ENCODE results near the gene MKNK2. TPM values are rescaled to one million over a fixed set of nuclear protein-coding genes. Genes with fewer than 3 reads are reported as not detected.
"Not testable (repeated sequence)": the region's sequence is repeated elsewhere in the genome, so short reads cannot be mapped to it uniquely, and the experiment has no call there.

MKNK2 gene
- total RNA-seq, 4 donors from 2014 or later, result 34.6 to 155 (median 81.7) TPM

DNA sequence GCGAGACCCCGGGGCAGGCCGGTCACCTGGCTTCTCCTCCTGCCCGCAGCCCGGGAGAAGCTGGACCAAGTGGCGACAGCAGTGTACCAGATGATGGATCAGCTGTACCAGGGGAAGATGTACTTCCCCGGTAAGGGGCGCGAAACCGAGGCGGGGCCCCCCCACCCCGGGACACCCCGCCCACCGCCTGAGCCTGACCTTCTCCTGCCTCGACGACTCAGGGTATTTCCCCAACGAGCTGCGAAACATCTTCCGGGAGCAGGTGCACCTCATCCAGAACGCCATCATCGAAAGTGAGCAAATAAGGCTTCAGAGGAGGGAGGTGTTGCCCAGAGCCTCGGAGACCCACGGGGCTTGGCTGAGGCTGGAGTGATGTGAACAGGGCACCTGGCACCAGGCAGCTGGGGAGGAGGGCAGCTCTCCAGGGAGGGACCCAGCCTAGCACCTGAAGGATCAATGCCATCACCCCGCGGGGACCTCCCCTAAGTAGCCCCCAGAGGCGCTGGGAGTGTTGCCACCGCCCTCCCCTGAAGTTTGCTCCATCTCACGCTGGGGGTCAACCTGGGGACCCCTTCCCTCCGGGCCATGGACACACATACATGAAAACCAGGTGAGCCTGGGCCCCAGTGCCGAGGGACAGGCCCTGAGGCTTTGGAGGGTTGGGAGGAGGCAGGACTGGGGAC, 46.3 kb upstream of the MKNK2 start:
- H3K4me1 ChIP-seq, result peaks cover 0 to 5% of the 10 kb centered on the region in 2 donors
- H3K27ac ChIP-seq, result peak overlapping the region; percentile 44 to 75
- peak overlapping the region; percentile 28 to 44 for H3K4me3 ChIP-seq
- peak; percentile 46 to 50 for DNase-seq
- no peaks in the 10 kb centered on the region for H3K27me3 ChIP-seq
- H3K36me3 ChIP-seq, result no peaks in the 10 kb centered on the region
- intact Hi-C loops (cut with DNase I; ENCODE audit: low total_unique reads), result no loop called here
- no peak for TF ChIP-seq POLR2A (IDR thresholded peaks at IDR 0.05)
- TF ChIP-seq, protein P1, sequence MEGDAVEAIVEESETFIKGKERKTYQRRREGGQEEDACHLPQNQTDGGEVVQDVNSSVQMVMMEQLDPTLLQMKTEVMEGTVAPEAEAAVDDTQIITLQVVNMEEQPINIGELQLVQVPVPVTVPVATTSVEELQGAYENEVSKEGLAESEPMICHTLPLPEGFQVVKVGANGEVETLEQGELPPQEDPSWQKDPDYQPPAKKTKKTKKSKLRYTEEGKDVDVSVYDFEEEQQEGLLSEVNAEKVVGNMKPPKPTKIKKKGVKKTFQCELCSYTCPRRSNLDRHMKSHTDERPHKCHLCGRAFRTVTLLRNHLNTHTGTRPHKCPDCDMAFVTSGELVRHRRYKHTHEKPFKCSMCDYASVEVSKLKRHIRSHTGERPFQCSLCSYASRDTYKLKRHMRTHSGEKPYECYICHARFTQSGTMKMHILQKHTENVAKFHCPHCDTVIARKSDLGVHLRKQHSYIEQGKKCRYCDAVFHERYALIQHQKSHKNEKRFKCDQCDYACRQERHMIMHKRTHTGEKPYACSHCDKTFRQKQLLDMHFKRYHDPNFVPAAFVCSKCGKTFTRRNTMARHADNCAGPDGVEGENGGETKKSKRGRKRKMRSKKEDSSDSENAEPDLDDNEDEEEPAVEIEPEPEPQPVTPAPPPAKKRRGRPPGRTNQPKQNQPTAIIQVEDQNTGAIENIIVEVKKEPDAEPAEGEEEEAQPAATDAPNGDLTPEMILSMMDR (IDR thresholded peaks at IDR 0.05), result no peak
- no peaks in the 10 kb centered on the region for H3K9me3 ChIP-seq

DNA sequence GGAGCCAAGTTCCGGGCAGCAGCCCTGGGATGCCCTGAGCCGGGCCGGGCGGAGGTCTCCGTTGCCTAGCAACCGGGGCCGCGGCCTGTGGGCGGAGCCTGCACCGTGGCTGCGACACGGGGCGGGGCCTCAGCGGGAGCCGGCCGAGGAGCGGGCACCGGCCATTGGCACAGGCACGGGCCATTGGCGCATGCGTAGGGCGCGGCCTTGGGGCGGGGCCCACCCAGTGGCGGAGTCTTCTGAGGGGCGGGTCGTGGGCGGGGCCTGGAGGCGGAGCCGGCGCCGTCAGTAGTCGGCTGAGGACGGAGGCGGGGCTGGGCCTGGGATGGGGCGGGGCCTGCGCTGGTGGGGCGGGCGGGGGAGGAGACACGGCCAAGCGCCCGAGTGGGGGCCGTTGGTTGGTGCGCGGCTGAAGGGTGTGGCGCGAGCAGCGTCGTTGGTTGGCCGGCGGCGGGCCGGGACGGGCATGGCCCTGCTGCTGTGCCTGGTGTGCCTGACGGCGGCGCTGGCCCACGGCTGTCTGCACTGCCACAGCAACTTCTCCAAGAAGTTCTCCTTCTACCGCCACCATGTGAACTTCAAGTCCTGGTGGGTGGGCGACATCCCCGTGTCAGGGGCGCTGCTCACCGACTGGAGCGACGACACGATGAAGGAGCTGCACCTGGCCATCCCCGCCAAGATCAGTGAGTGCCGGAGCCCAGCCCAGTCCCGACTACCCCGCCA, 45.6 kb upstream of the MKNK2 start, which contains the start of gene IZUMO4:
TSS of gene IZUMO4 (plus strand) at position 436 of the 723 bp plus-strand sequence. CDS start at position 467, 31 bp downstream.
- H3K27me3 ChIP-seq, result no peaks in the 10 kb centered on the region
- H3K4me1 ChIP-seq, result peaks cover 0 to 5% of the 10 kb centered on the region in 2 donors
- H3K9me3 ChIP-seq, result no peaks in the 10 kb centered on the region
- peak within 1 kb of the TSS; percentile 94 to 97 for H3K27ac ChIP-seq
- intact Hi-C loops (cut with DNase I; ENCODE audit: low total_unique reads), result no loop called here
- TF ChIP-seq POLR2A (IDR thresholded peaks at IDR 0.05), result peak in 1 of 2 donors; percentile 16
- TF ChIP-seq, protein P1 (IDR thresholded peaks at IDR 0.05), result peak in 3 of 4 experiments; percentile 45 to 50 (median 49)
- peak; percentile 99 to 100 for DNase-seq
- H3K36me3 ChIP-seq, result no peaks in the 10 kb centered on the region
- H3K4me3 ChIP-seq, result peak within 1 kb of the TSS; percentile 67 to 74

DNA sequence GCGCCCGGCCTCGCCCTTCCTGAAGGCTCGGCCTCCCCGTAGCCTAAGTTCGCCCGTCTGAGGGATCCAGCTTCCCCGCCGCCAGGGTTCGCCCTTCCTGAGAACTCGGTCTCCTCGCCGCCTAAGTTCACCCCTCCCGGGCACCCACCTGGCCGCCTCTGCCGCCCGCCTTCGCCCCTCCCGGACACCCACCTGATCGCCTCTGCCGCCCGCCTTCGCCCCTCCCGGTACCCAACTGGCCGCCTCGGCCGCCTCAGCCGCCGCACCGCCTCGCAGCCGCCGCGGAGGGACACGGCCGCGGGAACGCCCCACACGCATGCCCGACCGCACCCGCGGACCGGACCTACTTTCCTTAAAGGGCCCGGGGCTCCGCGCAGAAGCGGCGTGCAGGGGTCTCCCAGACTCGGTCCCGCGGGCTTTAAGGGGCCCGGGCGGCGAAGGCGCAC, 45.0 kb upstream of the MKNK2 start, which contains the start of gene MOB3A:
TSS of gene MOB3A (minus strand) at position 293 of the 446 bp plus-strand sequence. CDS start 17,766 bp downstream, outside the sequence.
- no peaks in the 10 kb centered on the region for H3K9me3 ChIP-seq
- peaks cover 0 to 8% of the 10 kb centered on the region in 2 donors for H3K4me1 ChIP-seq
- peak in 1 of 2 donors; percentile 90 for DNase-seq
- no peaks in the 10 kb centered on the region for H3K27me3 ChIP-seq
- no peaks in the 10 kb centered on the region for H3K36me3 ChIP-seq
- peak; percentile 65 to 87 for TF ChIP-seq POLR2A (IDR thresholded peaks at IDR 0.05)
- TF ChIP-seq, protein P1 (IDR thresholded peaks at IDR 0.05), result peak; percentile 40 to 70 (median 60)
- peak within 1 kb of the TSS; percentile 67 to 74 for H3K4me3 ChIP-seq
- intact Hi-C loops (cut with DNase I; ENCODE audit: low total_unique reads), result no loop called here
- peak within 1 kb of the TSS; percentile 94 to 97 for H3K27ac ChIP-seq

DNA sequence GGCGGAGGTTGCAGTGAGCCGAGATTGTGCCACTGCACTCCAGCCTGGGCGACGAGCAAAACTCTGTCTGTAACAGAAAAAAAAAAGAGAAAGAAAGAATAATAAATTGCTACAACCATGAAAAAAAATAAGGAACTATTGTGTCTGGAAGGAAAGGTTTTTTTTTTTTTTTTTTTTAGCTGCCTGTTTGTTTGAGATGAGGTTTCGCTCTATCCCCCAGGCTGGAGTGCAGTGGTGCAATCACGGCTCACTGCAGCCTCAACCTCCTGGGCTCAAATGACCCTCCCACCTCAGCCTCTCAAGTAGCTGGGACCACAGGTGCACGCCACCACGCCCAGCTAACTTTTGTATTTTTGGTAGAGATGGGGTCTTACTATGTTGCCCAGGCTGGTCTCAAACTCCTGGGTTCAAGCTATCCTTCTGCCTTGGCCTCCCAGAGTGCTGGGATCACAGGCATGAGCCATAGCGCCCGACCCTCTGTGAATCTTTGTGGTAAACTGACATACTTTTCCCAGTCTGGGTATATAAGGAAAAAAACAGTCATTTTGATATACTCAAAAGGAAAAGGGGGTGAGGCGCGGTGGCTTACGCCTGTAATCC, 41.0 kb upstream of the MKNK2 start:
- peak overlapping the region; percentile 58 to 97 for H3K27ac ChIP-seq

DNA sequence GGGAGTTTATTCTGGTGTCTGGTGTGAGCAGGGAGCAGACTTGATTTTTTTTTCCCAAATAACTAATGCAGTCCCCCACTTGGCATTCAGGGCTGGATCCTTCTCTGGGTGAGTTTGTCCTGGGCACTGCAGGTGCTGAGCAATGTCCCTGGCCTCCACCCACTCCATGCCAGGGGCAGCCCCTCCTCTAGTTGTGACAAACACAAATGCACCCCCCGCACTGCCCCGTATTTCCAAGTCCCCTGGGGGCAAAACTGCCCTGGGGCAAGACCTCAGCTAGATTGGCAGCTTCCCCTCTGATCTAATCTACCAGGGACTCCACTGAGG, 38.6 kb upstream of the MKNK2 start:
- Histone ChIP-seq H3K36me3 (no peaks in the 10 kb centered on the region), H3K27me3 (no peaks in the 10 kb centered on the region), H3K4me3 (no peak overlapping the region), H3K9me3 (no peaks in the 10 kb centered on the region), H3K27ac (peak overlapping the region; percentile 35 to 42), H3K4me1 (peaks cover 0 to 6% of the 10 kb centered on the region in 2 donors)
- DNase-seq, result no peak
- TF ChIP-seq POLR2A (IDR thresholded peaks at IDR 0.05), result no peak
- TF ChIP-seq, protein P1 (IDR thresholded peaks at IDR 0.05), result no peak
- intact Hi-C loops (cut with DNase I; ENCODE audit: low total_unique reads), result no loop called here

More for the DNA sequence above, 41.0 kb upstream of the MKNK2 start:
- DNase-seq; H3K9me3 ChIP-seq; intact Hi-C loops (cut with DNase I; ENCODE audit: low total_unique reads); H3K4me1 ChIP-seq; H3K27me3 ChIP-seq; H3K36me3 ChIP-seq; H3K4me3 ChIP-seq: not testable (repeated sequence)

Measured in uterus (tissue), 4 donors.